ENCODE data around the gene SLC2A11. TPM values are rescaled to one million over a fixed set of nuclear protein-coding genes. Genes with fewer than 3 reads are reported as not detected.

The SLC2A11 gene
- total RNA-seq, 2 experiments from 2014 or later = 9.9 to 11.5 TPM

- intact Hi-C loops (cut with DNase I, micrococcal nuclease) = no loop called here
- Mint-ChIP-seq H3K9me3 (no peaks in the 10 kb centered on the region), H3K4me1 (ENCODE audit: low read depth) (peaks cover under 1% of the 10 kb centered on the region), H3K36me3 (ENCODE audit: low read depth) (peaks cover 44% of the 10 kb centered on the region), H3K4me3 (no peak overlapping the region), H3K27ac (no peak overlapping the region), H3K27me3 (no peaks in the 10 kb centered on the region)
- H3K27ac ChIP-seq (ENCODE audit: low read depth in 1 of 2, low read length in 2 of 2) = no peak overlapping the region
- H3K27me3 ChIP-seq (ENCODE audit: control insufficient read depth in 1 of 2, insufficient read depth in 2 of 2, low read length in 2 of 2) = no peaks in the 10 kb centered on the region
- DNase-seq (peak in 1 of 14 experiments; percentile 9), ATAC-seq (ENCODE audit: poor library complexity) (no peak)
- no peaks in the 10 kb centered on the region for H3K4me1 ChIP-seq (ENCODE audit: insufficient read depth, low read length)
- TF ChIP-seq CTCF (IDR thresholded peaks at IDR 0.05) = no peak
- ChIA-PET CTCF (no interaction called here), POLR2A (no interaction called here)
- H3K36me3 ChIP-seq (ENCODE audit: insufficient read depth, low read length) = peaks cover 66% of the 10 kb centered on the region
- no peak overlapping the region for H3K4me3 ChIP-seq (ENCODE audit: low read length)
- no peaks in the 10 kb centered on the region for H3K9me3 ChIP-seq (ENCODE audit: control insufficient read depth in 1 of 2, insufficient read depth in 1 of 2, low read length in 2 of 2)
Measured at GRCh38 chr22:23831261-23831660, 26.4 kb upstream of the SLC2A11 start.

GRCh38 chr22:23831781-23832180 lies 25.9 kb upstream of the SLC2A11 start:
- H3K36me3 ChIP-seq (ENCODE audit: insufficient read depth, low read length) = peaks cover 61% of the 10 kb centered on the region

GRCh38 chr22:23832226-23833016 lies 25.3 kb upstream of the SLC2A11 start:
- Histone ChIP-seq H3K4me1 (ENCODE audit: insufficient read depth, low read length) (peaks cover 3% of the 10 kb centered on the region), H3K36me3 (ENCODE audit: insufficient read depth, low read length) (peaks cover 55% of the 10 kb centered on the region), H3K9me3 (ENCODE audit: control insufficient read depth in 1 of 2, insufficient read depth in 1 of 2, low read length in 2 of 2) (no peaks in the 10 kb centered on the region), H3K4me3 (ENCODE audit: low read length) (no peak overlapping the region), H3K27me3 (ENCODE audit: control insufficient read depth in 1 of 2, insufficient read depth in 2 of 2, low read length in 2 of 2) (no peaks in the 10 kb centered on the region), H3K27ac (ENCODE audit: low read depth in 1 of 2, low read length in 2 of 2) (no peak overlapping the region)
- Mint-ChIP-seq H3K36me3 (ENCODE audit: low read depth) (peaks cover 33% of the 10 kb centered on the region), H3K4me1 (ENCODE audit: low read depth) (peaks cover 4% of the 10 kb centered on the region), H3K27ac (no peak overlapping the region), H3K9me3 (no peaks in the 10 kb centered on the region), H3K27me3 (no peaks in the 10 kb centered on the region), H3K4me3 (no peak overlapping the region)
- DNase-seq (peak in 2 of 14 experiments; percentile 9 to 14), ATAC-seq (ENCODE audit: poor library complexity) (no peak)
- intact Hi-C loops (cut with DNase I, micrococcal nuclease) = no loop called here
- POLR2A ChIA-PET = no interaction called here
- no peak for TF ChIP-seq CTCF (IDR thresholded peaks at IDR 0.05)
- CTCF ChIA-PET = no interaction called here

More at GRCh38 chr22:23831781-23832180, 25.9 kb upstream of the SLC2A11 start:
- Mint-ChIP-seq H3K4me1 (ENCODE audit: low read depth) (peaks cover 4% of the 10 kb centered on the region), H3K9me3 (no peaks in the 10 kb centered on the region), H3K4me3 (no peak overlapping the region), H3K27me3 (no peaks in the 10 kb centered on the region), H3K36me3 (ENCODE audit: low read depth) (peaks cover 39% of the 10 kb centered on the region), H3K27ac (no peak overlapping the region)
- Histone ChIP-seq H3K4me3 (ENCODE audit: low read length) (no peak overlapping the region), H3K9me3 (ENCODE audit: control insufficient read depth in 1 of 2, insufficient read depth in 1 of 2, low read length in 2 of 2) (no peaks in the 10 kb centered on the region), H3K27me3 (ENCODE audit: control insufficient read depth in 1 of 2, insufficient read depth in 2 of 2, low read length in 2 of 2) (no peaks in the 10 kb centered on the region), H3K4me1 (ENCODE audit: insufficient read depth, low read length) (no peaks in the 10 kb centered on the region), H3K27ac (ENCODE audit: low read depth in 1 of 2, low read length in 2 of 2) (no peak overlapping the region)
- CTCF ChIA-PET = no interaction called here
- POLR2A ChIA-PET = no interaction called here
- DNase-seq (peak in 1 of 14 experiments; percentile 16), ATAC-seq (ENCODE audit: poor library complexity) (no peak)
- TF ChIP-seq CTCF (IDR thresholded peaks at IDR 0.05) = no peak
- intact Hi-C loops (cut with DNase I, micrococcal nuclease) = no loop called here

Measured in CD4-positive, alpha-beta T cell (primary cell).